Stimulated activated CD8-positive, alpha-beta memory T cell treated with anti-CD3 and anti-CD28 coated beads, Interleukin-15, amount 100 ng/mL, for 1 hour (primary cell): ENCODE results near the gene NHSL2.
A peak's percentile ranks its signal among the peaks of the same experiment; 100 is the strongest.
"Not testable (repeated sequence)": the region's sequence is repeated elsewhere in the genome, so short reads cannot be mapped to it uniquely, and the experiment has no call there.

Experiments used
- DNase-seq: peaks from one replicate; pipeline ENCODE4 v3.0.0-alpha.2; 2020; ENCODE audit warnings: low read depth

NHSL2 gene

GRCh38 chrX:72130156-72130761, 219.6 kb downstream of the NHSL2 start:
- no peak for DNase-seq

- DNase-seq, result no peak
Measured at GRCh38 chrX:72130762-72131250, 220.2 kb downstream of the NHSL2 start.

GRCh38 chrX:72131317-72132294, 221.0 kb downstream of the NHSL2 start, which contains the start of gene RTL5:
TSS of gene RTL5 (minus strand) at chrX:72131915.
- DNase-seq, result peak; percentile 14

- no peak for DNase-seq
Measured at GRCh38 chrX:72132456-72132855, 221.8 kb downstream of the NHSL2 start.

- no peak for DNase-seq
Measured at GRCh38 chrX:72133851-72134546, 223.4 kb downstream of the NHSL2 start.

GRCh38 chrX:72137846-72138495, 227.3 kb downstream of the NHSL2 start:
- DNase-seq, result no peak

- no peak for DNase-seq
Measured at GRCh38 chrX:72139538-72139937, 228.9 kb downstream of the NHSL2 start.

GRCh38 chrX:72141372-72142004, 230.8 kb downstream of the NHSL2 start:
- no peak for DNase-seq

GRCh38 chrX:72142094-72142793, 231.6 kb downstream of the NHSL2 start:
- no peak for DNase-seq

GRCh38 chrX:72142794-72143608, 232.4 kb downstream of the NHSL2 start:
- no peak for DNase-seq

GRCh38 chrX:72143609-72143907, 232.9 kb downstream of the NHSL2 start:
- no peak for DNase-seq

GRCh38 chrX:72145181-72145580, 234.5 kb downstream of the NHSL2 start:
- no peak for DNase-seq

- DNase-seq, result no peak
Measured at GRCh38 chrX:72146527-72146926, 235.9 kb downstream of the NHSL2 start.

- DNase-seq, result no peak
Measured at GRCh38 chrX:72158773-72159172, 248.1 kb downstream of the NHSL2 start.

- no peak for DNase-seq
Measured at GRCh38 chrX:72159769-72160168, 249.1 kb downstream of the NHSL2 start.

- DNase-seq, result no peak
Measured at GRCh38 chrX:72165551-72165950, 254.9 kb downstream of the NHSL2 start.

GRCh38 chrX:72169008-72169728, 258.5 kb downstream of the NHSL2 start:
- DNase-seq, result no peak

- not testable (repeated sequence) for DNase-seq
Measured at GRCh38 chrX:72176289-72176688, 265.6 kb downstream of the NHSL2 start.

GRCh38 chrX:72176981-72177380, 266.3 kb downstream of the NHSL2 start:
- DNase-seq, result no peak
